GM12872 (cell line): ENCODE data around the gene FSTL4.

Source experiments
- CTCF ChIP-seq: IDR thresholded peaks from 3 replicates; pipeline ENCODE4 v1.5.1; 2011; ENCODE audit warnings: low read depth, mild to moderate bottlenecking, low read length, moderate library complexity; ENCODE audit not compliant: insufficient read depth

FSTL4 gene

GRCh38 chr5:133360693-133361472, 251.5 kb downstream of the FSTL4 start:
- no peak for TF ChIP-seq CTCF

- TF ChIP-seq CTCF: no peak
Observed at GRCh38 chr5:133359861-133360260, 252.5 kb downstream of the FSTL4 start.

- TF ChIP-seq CTCF: no peak
Observed at GRCh38 chr5:133358271-133358670, 254.1 kb downstream of the FSTL4 start.

- TF ChIP-seq CTCF: no peak
Observed at GRCh38 chr5:133357758-133358157, 254.6 kb downstream of the FSTL4 start.

- TF ChIP-seq CTCF: no peak
Observed at GRCh38 chr5:133356984-133357421, 255.3 kb downstream of the FSTL4 start.

- no peak for TF ChIP-seq CTCF
Observed at GRCh38 chr5:133356396-133356983, 255.9 kb downstream of the FSTL4 start.

- TF ChIP-seq CTCF: no peak
Observed at GRCh38 chr5:133354323-133355185, 257.8 kb downstream of the FSTL4 start.
